HuH-7.5 (cell line): ENCODE data around the gene WEE1.
"Not testable (repeated sequence)": the region's sequence is repeated elsewhere in the genome, so short reads cannot be mapped to it uniquely, and the experiment has no call there.

Source experiments
- DNase-seq: peaks from one replicate; pipeline ENCODE4 v3.0.0; 2011; ENCODE audit warnings: low spot score

Gene WEE1

DNA sequence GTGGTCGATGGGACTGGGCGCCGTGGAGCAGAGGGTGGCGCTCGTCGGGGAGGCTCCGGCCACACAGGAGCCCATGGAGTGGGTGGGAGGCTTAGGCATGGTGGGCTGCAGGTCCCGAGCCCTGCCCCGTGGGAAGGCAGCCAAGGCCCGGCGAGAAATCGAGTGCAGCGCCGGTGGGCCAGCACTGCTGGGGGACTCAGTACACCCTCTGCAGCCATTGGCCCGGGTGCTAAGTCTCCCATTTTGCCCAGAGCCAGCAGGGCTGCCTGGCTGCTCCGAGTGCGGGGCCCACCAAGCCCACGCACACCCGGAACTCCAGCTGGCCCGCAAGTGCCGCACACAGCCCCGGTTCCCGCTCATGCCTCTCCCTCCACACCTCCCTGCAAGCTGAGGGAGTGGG lies 49.6 kb downstream of the WEE1 start:
- DNase-seq: not testable (repeated sequence)

GRCh38 chr11:9624448-9624847 lies 51.0 kb downstream of the WEE1 start:
- no peak for DNase-seq

DNA sequence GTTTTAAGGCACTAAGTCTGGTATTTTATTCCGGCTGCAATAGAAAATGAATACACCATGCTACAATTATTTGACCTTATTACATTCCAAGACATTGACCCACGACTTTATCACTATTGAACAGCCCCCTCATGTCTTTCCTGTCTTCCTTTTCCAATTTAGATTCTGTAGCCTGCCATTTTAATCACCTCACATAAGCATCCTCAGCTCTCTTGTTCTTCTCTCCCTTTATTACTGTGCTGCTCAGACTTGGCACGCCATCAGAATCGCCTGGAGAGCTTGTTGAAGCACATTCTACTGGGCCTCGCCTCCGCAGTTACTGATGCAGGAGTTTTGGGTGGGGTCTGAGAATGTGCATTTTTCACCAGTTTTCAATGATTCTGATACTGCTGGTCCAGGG lies 51.7 kb downstream of the WEE1 start:
- no peak for DNase-seq

DNA sequence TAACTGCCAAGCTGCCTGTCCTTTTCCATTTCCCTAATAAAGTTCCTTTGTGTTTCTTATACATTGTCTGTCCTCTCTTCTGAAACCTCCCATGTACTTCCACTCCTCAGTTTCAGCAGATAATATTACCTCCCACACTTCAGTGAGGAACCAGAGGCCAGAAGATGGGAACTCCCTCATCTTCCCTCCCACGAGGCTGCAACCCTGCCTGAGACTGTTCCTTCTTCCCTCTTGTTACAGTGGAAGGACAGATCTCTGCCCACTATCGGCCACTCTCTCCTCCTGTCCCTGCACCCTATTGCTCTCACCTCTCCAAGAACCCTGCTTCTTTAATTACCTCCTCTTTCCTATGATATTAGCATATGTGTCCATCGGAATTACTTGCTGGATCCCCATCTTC lies 52.3 kb downstream of the WEE1 start:
- no peak for DNase-seq

- DNase-seq: no peak
Observed at GRCh38 chr11:9626496-9627394, 53.3 kb downstream of the WEE1 start.

DNA sequence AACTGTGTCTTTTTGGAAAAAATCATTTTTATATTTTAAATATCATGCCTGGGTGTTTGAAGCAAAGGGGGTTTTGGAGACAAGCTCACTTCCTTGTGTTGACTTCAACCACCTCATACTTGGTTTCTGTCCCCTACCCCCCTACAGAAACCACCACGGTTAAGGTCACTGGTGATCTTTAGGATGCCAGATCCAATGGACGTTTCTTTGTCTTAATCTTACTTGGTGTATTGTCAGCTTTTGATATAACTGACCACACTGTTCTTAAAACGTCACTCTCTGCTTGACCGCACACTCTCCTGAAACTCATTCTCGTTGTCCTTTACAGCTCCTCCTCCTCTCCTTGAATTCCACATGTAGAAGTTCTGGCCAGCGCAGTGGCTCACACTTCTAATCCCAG lies 55.6 kb downstream of the WEE1 start:
- DNase-seq: no peak

DNA sequence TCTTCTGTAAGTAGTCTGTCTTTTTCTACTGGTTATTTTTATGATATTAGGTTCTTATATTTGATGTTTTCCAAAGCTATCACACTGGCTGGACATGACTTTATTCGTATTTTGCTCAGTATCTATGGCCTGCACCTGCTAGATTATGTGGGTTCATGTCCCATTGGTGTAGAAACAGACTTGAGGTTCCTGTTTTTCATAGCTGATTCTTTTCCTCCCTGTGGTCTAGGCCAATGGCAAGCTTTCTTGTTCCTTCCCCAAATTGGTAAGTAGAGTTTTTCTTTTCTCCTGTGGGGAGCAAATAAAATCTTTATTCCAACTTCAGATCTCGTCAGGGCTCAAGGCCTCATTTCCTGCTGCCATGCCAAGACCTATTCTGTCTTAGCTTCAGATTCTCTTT lies 60.2 kb downstream of the WEE1 start:
- DNase-seq: no peak

DNA sequence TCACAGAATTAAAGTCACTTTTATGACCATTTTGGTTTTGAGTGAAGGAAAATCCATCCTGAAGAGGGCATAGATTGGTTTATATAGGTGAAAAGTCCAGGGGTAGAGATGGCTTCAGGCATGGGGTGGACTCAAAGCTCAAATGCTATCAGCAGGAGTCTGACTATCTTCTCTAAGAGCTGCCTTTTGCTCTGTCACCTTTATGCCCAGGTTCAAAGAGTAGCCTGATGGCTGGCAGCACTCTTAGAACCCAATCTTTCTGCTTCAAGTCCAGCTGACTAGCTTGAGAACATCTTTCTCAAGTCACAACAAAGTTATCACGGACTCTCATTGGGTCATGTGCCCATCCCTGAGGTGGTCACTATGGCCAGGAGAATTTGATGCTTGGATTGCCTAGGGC lies 63.2 kb downstream of the WEE1 start:
- no peak for DNase-seq

GRCh38 chr11:9639099-9639498 lies 65.6 kb downstream of the WEE1 start:
- DNase-seq: no peak
